Measurements from ENCODE around the gene MINDY1.

Gene MINDY1

GRCh38 chr1:150987924-150988323 is 18.8 kb downstream of the MINDY1 start:
- no peak overlapping the region for H3K4me3 ChIP-seq (ENCODE audit: low read depth, low read length)
- TF ChIP-seq, protein P1, sequence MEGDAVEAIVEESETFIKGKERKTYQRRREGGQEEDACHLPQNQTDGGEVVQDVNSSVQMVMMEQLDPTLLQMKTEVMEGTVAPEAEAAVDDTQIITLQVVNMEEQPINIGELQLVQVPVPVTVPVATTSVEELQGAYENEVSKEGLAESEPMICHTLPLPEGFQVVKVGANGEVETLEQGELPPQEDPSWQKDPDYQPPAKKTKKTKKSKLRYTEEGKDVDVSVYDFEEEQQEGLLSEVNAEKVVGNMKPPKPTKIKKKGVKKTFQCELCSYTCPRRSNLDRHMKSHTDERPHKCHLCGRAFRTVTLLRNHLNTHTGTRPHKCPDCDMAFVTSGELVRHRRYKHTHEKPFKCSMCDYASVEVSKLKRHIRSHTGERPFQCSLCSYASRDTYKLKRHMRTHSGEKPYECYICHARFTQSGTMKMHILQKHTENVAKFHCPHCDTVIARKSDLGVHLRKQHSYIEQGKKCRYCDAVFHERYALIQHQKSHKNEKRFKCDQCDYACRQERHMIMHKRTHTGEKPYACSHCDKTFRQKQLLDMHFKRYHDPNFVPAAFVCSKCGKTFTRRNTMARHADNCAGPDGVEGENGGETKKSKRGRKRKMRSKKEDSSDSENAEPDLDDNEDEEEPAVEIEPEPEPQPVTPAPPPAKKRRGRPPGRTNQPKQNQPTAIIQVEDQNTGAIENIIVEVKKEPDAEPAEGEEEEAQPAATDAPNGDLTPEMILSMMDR (IDR thresholded peaks at IDR 0.05; ENCODE audit: borderline replicate concordance, insufficient read depth, low read depth, low read length): no peak

DNA sequence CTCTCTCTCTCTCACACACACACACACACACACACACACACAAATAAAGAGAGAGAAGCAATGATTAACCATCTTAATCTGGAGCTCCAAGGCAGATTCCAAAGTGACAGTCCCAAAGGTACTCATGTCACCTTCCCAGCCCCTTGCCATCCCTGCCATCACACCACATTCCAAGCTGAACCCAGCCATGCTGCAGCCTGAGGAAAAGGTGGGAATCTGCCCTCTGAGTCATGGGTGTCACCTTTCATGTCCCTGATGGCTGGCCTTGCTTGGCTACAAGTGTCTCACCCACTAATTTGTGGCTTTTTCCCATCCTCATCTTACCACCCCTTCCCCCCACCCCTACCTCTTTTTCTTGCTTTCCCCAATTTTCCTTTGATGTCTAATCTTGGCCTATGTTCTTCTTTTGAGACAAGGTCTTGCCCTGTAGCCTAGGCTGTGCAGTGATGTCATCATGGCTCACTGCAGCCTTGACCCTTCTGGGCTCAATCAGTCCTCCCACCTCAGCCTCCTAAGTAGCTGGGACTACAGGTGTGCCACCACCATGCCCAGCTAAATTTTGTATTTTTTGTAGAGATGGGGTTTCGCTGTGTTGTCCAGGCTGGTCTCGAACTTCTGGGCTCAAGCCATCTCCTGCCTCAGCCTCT is 21.4 kb downstream of the MINDY1 start:
- TF ChIP-seq, protein P1 (IDR thresholded peaks at IDR 0.05; ENCODE audit: borderline replicate concordance, insufficient read depth, low read depth, low read length): no peak
- H3K4me3 ChIP-seq (ENCODE audit: low read depth, low read length): no peak overlapping the region

- no peak within 1 kb of the TSS for H3K4me3 ChIP-seq (ENCODE audit: low read depth, low read length)
- TF ChIP-seq, protein P1 (IDR thresholded peaks at IDR 0.05; ENCODE audit: borderline replicate concordance, insufficient read depth, low read depth, low read length): no peak
Observed at GRCh38 chr1:150981805-150982712, 24.6 kb downstream of the MINDY1 start, which contains the start of gene ANXA9. ANXA9 (plus strand) TSS chr1:150982292; CDS start chr1:150983106, 814 bp downstream.

DNA sequence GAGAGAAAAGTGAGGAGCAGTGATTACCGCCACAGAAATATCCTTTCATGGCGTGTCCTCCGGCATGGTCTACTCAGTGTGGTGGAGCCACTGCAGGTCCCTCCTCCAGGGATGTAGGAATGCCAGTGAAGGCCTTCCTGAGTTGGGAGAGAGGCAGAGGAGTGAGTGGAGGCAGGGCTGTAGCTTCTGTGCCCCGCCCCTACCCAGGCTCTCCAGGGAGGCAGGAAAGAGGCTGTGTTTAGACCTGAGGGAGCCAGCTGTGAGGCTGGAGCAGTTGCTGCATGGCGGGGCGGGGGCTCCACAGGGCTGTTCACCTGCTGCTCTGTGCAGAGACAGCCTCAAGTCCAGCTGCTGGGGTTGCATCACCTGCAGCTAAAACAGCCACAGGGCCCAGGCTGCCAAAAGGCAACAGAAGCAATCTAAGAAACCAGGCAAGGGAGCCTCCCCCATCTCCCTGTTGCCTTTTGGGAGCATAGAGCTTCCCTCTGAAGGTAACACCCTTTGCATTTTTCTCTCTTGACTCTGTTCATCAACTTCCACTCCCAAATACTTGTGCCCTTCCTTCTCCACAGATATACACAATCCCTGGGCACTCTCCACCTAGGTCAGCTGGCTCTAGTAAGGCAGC is 25.4 kb downstream of the MINDY1 start:
- no peak overlapping the region for H3K4me3 ChIP-seq (ENCODE audit: low read depth, low read length)
- TF ChIP-seq, protein P1 (IDR thresholded peaks at IDR 0.05; ENCODE audit: borderline replicate concordance, insufficient read depth, low read depth, low read length): no peak

DNA sequence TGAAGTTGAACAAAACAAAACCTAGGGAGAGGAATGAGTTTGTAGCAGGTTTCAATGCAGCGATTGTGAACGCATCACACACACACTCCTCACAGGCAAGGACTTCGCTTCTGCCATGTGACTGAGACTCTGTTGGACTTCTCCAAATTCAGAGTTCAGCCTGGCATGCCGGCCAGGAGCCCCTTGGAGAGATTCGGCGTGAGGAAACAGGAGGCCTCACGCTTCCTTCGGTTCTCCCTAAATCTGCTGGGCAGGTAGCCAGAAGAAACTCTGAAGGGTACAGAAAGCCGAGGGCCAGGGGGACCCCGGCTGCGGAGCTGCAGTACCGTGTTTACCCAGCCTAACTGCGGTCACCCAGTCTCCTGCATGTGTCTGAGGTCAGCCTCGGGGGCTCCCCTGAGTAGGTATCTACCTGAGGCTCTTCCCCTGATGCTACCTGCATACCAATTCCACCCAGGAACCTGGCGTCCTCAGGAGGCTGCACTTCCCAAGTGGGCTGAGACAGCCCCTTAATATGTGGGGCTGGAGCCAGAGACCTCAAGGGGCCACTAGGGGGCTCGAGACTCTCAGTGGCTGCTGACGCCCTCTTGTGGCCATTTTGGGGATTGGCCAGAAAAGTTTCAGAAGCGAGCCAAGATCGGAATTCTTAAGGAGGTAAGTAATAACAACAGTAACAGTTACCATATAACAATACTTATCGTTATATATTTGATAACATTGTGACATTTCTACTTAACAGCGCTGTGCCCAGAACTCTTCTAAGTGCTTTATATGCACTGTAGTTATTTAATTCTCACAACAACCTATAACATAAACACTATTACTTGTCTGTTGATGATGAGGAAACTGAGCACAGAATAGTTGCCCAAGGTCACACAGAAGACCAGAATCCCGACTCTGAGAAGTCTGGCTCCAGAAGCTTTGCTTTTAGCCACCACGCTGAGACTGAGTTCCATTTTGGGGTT is 27.3 kb downstream of the MINDY1 start:
- no peak overlapping the region for H3K4me3 ChIP-seq (ENCODE audit: low read depth, low read length)
- TF ChIP-seq, protein P1 (IDR thresholded peaks at IDR 0.05; ENCODE audit: borderline replicate concordance, insufficient read depth, low read depth, low read length): peak; percentile 100
